Colonic mucosa (tissue), 4 donors: ENCODE measurements around the gene LYRM2. TPM values are rescaled to one million over a fixed set of nuclear protein-coding genes. Genes with fewer than 3 reads are reported as not detected.

ENCODE experiments used
- DNase-seq: peaks from one replicate; pipeline ENCODE4 v3.0.0-alpha.2; 2020
- H3K27ac ChIP-seq: fragments of 200-600 bp; one replicate; pipeline ENCODE4 v1.8.0; 2021
- H3K27me3 ChIP-seq: fragments of 200-600 bp; one replicate; pipeline ENCODE4 v1.8.0; 2021
- H3K36me3 ChIP-seq: fragments of 200-600 bp; one replicate; pipeline ENCODE4 v1.8.0; 2021
- H3K4me1 ChIP-seq: fragments of 200-600 bp; one replicate; pipeline ENCODE4 v1.8.0; 2021; ENCODE audit warnings: mild to moderate bottlenecking
- H3K4me3 ChIP-seq: fragments of 200-600 bp; one replicate; pipeline ENCODE4 v1.8.0; 2021
- H3K9ac ChIP-seq, 2 donors: one replicate each; pipeline ENCODE4 v1.7.0; 2013; ENCODE audit warnings: control low read depth in 2 of 2, low read depth in 2 of 2, low read length in 2 of 2
- H3K9me3 ChIP-seq: fragments of 200-600 bp; one replicate; pipeline ENCODE4 v1.8.0; 2021
- intact Hi-C: fragments of 100-400 bp; cut with DNase I; formaldehyde crosslinking; loops from one replicate; pipeline ENCODE4 v1.14.1; 2022
- total RNA-seq, 2 donors: library from RNA; stranded (reverse); fragmentation: NEBNext Ultra II Directional in 1 of 2; extraction: Animal tissue kit (Norgen Biotek cat#: 25700) in 1 of 2; gene quantifications; one replicate each; pipeline ENCODE4 v1.2.1, GENCODE V29; 2021
- TF ChIP-seq, protein P1 (sequence below): fragments of 200-600 bp; IDR thresholded peaks from one replicate; pipeline ENCODE4 v1.8.0; 2022; ENCODE audit warnings: antibody characterized with exemption, mild to moderate bottlenecking
- donor health status: healthy.
- donor health status: DM: no; HTN: no; CAD: no.
- donor health status: DM: no; HTN: no; CAD: no.

LYRM2 gene
- total RNA-seq, 2 donors from 2014 or later = 28.7 to 43.5 TPM

DNA sequence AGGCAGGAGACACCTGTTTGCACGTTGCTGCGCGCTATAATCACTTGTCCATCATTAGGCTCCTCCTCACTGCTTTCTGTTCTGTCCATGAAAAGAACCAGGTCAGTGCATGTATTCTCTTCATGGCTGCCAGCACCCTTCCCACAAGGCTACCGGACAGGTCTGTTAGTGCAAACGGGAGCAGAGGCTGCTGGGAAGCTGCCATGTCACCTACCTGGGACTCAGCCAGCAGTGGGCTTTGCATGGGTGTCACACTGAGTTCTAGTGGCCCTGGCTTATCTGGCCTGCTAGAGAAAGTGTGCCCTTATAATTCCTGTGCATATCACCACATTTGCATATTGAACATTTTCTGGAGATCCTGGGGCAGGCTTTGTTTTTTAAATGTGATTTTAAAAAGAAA, 24.8 kb downstream of the LYRM2 start:
- no peaks in the 10 kb centered on the region for H3K9me3 ChIP-seq
- DNase-seq = no peak
- H3K4me1 ChIP-seq = no peaks in the 10 kb centered on the region
- intact Hi-C loops = no loop called here
- no peaks in the 10 kb centered on the region for H3K36me3 ChIP-seq
- H3K27ac ChIP-seq = no peak overlapping the region
- TF ChIP-seq, protein P1, sequence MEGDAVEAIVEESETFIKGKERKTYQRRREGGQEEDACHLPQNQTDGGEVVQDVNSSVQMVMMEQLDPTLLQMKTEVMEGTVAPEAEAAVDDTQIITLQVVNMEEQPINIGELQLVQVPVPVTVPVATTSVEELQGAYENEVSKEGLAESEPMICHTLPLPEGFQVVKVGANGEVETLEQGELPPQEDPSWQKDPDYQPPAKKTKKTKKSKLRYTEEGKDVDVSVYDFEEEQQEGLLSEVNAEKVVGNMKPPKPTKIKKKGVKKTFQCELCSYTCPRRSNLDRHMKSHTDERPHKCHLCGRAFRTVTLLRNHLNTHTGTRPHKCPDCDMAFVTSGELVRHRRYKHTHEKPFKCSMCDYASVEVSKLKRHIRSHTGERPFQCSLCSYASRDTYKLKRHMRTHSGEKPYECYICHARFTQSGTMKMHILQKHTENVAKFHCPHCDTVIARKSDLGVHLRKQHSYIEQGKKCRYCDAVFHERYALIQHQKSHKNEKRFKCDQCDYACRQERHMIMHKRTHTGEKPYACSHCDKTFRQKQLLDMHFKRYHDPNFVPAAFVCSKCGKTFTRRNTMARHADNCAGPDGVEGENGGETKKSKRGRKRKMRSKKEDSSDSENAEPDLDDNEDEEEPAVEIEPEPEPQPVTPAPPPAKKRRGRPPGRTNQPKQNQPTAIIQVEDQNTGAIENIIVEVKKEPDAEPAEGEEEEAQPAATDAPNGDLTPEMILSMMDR = no peak
- H3K27me3 ChIP-seq = no peaks in the 10 kb centered on the region
- H3K4me3 ChIP-seq = no peak overlapping the region
- no peak overlapping the region for H3K9ac ChIP-seq

DNA sequence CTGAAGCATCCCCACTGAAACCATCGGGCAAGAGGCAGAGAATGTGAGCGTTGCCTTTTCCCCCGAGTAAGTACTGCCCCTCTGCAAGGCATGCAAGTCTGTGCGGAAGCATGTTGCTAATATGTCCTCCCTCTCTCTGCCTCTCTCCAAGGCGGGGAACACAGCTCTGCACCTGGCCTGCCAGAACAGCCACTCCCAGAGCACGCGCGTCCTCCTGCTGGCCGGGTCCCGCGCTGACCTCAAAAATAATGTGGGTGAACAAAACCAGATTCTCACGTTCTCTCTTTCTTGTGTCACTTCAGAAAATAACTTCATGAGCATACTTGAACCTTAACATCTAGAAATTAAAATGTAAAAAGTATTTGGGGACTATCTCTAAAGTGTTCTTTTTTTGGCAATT, 26.4 kb downstream of the LYRM2 start:
- H3K27ac ChIP-seq = no peak overlapping the region
- no peak for DNase-seq
- no peak overlapping the region for H3K4me3 ChIP-seq
- no peaks in the 10 kb centered on the region for H3K9me3 ChIP-seq
- no peak overlapping the region for H3K9ac ChIP-seq
- TF ChIP-seq, protein P1 = no peak
- intact Hi-C loops = no loop called here
- no peaks in the 10 kb centered on the region for H3K36me3 ChIP-seq
- H3K4me1 ChIP-seq = no peaks in the 10 kb centered on the region
- H3K27me3 ChIP-seq = no peaks in the 10 kb centered on the region

GRCh38 chr6:89611666-89612065, 26.9 kb downstream of the LYRM2 start:
- H3K36me3 ChIP-seq = no peaks in the 10 kb centered on the region
- DNase-seq = no peak
- no peak overlapping the region for H3K9ac ChIP-seq
- no peaks in the 10 kb centered on the region for H3K4me1 ChIP-seq
- no peak overlapping the region for H3K27ac ChIP-seq
- no peaks in the 10 kb centered on the region for H3K9me3 ChIP-seq
- no peak overlapping the region for H3K4me3 ChIP-seq
- TF ChIP-seq, protein P1 = no peak
- no peaks in the 10 kb centered on the region for H3K27me3 ChIP-seq
- intact Hi-C loops = no loop called here

- no peaks in the 10 kb centered on the region for H3K36me3 ChIP-seq
- peak; percentile 75 for DNase-seq
- H3K4me1 ChIP-seq = no peaks in the 10 kb centered on the region
- H3K9ac ChIP-seq = no peak overlapping the region
- no peaks in the 10 kb centered on the region for H3K9me3 ChIP-seq
- no peaks in the 10 kb centered on the region for H3K27me3 ChIP-seq
- no peak overlapping the region for H3K4me3 ChIP-seq
- TF ChIP-seq, protein P1 = peak; percentile 81
- H3K27ac ChIP-seq = no peak overlapping the region
- intact Hi-C loops = no loop called here
Measured at GRCh38 chr6:89610149-89610642, 28.4 kb downstream of the LYRM2 start.

- no peak overlapping the region for H3K27ac ChIP-seq
- H3K4me1 ChIP-seq = no peaks in the 10 kb centered on the region
- intact Hi-C loops = no loop called here
- H3K4me3 ChIP-seq = no peak overlapping the region
- H3K9me3 ChIP-seq = no peaks in the 10 kb centered on the region
- no peak for DNase-seq
- H3K27me3 ChIP-seq = no peaks in the 10 kb centered on the region
- H3K36me3 ChIP-seq = no peaks in the 10 kb centered on the region
- TF ChIP-seq, protein P1 = no peak
- H3K9ac ChIP-seq = no peak overlapping the region
Measured at GRCh38 chr6:89605861-89606260, 32.7 kb downstream of the LYRM2 start.
